DLD1 (cell line): Measurements from ENCODE around the gene RHBG.

Experiments
- in situ Hi-C: cut with HindIII; loops from 2 replicates; pipeline ENCODE4 v1.10.0; 2017; ENCODE audit warnings: low sequenced_read_pairs

RHBG gene

DNA sequence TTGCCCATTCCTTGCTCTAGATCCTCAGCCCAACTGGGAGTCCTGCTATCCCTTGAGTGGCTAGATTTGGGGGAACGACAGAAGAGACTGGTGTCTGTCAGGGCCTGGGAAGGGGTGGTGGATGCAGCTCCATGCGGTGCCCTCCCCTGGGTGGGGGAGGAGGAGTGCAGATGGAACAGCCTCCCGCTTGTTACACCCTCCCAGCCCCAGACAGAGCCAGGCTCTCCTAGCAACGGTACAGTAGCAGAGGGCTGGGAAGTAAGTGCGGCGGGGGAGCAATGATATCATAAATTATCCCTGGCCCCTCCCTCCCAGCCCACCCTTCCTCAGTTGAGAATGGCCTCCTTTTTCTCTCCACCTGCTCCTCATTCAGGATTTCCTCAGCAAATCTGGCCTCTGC lies 37.2 kb downstream of the RHBG start:
- in situ Hi-C loops = no loop called here

- in situ Hi-C loops = no loop called here
Measured at GRCh38 chr1:156407344-156407743, 38.3 kb downstream of the RHBG start.

- in situ Hi-C loops = no loop called here
Measured at GRCh38 chr1:156407760-156408159, 38.7 kb downstream of the RHBG start.

DNA sequence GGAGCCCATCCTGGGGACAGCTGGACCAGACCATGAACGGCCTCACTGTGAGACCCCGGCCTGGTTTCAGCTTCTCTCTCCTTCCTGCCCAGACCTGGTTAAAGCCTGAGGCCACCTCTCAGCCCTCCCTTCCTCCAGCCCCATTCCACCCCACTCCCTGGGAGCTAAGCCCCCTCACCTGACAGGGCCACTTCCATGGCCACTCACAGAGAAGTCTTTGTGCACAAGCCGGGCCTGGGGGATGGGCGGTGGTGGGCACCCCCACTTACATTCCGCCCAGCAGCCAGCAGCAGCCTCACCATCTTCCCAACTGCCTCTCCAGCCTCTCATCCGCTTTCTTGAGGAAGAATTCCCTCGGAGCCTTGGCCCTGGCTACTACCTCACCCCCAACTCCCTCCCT lies 40.4 kb downstream of the RHBG start:
- in situ Hi-C loops = no loop called here

- in situ Hi-C loops = no loop called here
Measured at GRCh38 chr1:156410238-156410637, 41.2 kb downstream of the RHBG start.

GRCh38 chr1:156410740-156411139 lies 41.7 kb downstream of the RHBG start:
- in situ Hi-C loops = no loop called here

DNA sequence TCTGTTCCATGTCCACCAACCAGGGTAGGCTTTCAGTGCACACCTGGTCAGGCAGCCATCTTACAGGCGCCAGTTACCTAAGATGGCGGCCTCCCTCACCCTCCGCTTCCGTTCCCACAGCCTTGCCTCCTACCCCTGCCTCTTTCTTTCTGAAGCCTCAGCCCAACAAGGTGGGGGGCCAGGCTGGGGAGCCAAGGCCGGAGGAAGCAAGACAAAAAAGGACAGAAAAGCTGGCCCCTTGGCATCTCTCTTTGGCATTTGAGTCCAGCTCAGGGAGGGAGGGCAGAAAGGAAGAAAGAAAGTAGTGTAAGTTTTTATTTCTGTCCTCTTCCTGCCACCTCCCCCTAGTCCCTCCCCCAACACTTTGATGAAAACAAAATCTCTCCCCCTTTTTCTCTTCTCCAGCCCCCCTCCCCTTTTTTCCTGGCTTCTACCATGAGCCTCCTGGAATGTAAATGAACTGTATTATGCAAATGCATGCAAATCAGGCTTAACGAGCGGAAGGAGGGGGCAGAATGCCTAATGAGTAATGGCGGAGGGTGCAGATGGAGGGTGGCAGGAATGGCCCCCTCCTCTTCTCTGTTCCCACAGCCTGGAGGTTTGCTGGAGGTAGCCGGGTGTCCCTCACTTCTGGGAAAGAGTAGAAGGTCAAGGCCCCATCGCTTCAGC lies 43.8 kb downstream of the RHBG start:
- in situ Hi-C loops = no loop called here

DNA sequence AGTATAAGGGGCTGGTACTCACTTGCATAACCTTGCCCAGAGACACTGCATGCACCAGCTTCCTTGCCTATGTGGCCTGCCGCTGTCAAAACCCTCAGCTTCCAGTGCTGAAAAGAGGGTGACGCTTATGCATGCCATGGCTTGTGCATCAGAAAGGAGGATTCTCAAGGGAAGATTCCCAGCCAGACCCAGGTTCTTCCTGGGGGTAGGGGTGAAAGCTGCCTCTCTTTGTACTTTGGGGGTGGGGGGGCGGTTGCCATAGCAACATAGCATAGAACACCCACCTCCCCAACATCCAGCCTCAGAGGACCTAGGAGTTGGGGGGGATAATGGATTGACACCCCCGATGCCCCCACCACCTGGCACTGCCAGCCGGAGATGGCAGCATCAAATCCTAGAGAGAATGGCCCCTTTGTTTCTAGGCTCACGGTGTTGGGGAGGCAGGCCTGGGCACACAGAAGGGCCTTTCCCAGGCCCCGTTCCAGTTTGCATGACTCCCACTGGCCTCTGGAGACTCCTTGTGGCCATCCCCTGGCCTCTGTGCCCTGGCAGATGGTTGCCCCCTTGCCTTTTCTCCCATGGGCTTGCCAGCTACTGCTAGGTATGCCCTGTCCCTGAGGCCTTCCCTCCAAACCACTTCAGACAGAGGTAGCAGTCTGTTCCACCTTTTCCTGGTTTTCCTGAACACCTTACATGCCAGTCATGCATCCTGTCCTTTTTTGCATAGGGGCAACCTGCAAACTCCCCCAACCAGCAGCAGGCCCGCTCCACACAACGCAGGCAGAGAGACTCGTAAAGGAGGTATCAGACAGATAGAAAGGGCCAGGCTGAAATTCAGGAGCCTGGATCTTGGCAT lies 44.6 kb downstream of the RHBG start:
- in situ Hi-C loops = no loop called here

GRCh38 chr1:156414461-156415064 lies 45.6 kb downstream of the RHBG start:
- in situ Hi-C loops = no loop called here

DNA sequence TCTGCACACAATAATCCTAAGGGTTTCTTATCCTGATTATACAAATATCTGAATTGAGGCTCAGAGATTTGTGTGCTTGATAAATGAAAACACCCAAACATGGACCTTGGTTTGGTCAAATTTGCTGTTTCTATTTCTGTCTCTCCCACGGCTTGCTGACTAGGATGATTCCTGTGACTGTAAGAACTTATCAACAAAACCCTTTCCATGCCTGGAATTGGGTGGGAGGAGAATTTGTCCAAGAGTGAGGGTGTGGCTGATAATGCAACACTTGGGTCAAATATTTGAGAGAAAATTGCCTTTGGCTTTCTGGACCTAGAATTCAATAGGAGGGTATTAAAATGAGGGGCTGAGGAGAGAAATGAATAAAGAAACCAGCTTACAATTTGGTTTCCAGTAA lies 48.0 kb downstream of the RHBG start:
- in situ Hi-C loops = no loop called here

DNA sequence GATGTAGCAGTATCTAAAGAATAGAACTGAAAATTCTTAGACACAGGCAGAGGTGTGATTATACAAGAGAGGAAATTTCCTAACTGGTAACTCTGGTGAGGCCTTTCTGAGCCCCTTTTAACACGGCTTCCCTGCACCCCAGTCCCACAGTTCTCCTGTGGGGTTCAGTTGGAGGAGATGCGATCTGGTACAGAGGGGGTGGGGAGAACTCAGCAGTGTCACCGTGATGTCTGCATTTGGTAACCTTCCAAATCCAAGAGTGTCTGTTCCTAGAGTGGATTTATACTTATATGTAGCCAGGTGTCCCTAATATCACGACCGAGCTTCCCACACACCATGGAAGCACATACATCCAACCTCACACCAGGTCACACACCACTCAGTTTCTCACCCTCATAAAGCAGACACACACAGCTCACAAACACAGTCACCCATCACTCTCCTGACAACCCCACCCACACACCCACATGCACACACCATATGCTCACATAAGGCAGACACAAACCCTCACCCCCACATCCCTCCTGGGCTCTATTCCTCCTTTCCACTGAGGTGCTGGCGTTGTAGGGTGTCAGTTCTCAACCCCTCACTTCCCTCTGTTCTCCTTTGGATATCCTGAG lies 48.5 kb downstream of the RHBG start:
- in situ Hi-C loops = no loop called here

DNA sequence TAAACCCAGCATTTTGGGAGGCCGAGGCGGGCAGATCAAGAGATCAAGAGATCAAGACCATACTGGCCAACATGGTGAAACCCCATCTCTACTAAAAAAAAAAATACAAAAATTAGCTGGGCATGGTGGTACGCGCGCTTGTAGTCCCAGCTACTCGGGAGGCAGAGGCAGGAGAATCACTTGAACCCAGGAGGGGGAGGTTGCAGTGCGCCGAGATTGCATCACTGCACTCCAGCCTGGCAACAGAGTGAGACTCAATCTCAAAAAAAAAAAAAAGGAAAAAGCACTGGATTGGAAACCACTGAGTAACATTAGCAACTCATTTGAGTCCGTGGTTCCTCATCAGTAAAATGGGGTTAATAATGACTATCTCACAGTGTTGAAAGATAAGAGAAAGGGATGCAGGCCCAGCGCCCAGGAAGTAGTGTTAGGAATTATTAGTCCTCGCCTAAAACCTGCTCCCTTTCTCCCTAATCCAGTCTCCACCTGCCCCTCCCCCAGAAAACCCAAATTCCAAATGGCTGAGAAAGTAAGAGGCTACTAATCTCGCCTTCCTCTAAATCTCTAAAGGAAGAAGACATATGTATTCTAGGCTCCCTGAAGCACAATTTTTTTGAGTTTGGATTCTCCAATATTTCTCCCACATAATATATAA lies 49.5 kb downstream of the RHBG start:
- in situ Hi-C loops = no loop called here

DNA sequence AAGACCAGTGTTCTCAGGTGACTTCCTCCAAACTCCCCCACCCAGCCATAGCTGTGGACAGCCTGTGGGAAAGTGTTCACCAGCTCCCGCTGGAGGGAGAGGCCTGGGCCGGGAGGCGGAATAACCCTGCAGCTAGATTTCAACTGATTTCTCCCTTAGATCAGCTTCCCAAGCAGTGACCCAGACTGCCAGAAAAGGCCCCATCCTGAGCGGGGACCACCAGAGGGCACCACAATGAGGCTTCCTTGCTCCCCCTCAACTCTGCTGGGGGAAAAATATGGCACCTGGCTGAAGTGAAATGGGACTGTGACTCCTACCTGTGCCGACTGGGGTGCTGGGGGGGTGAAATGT lies 50.8 kb downstream of the RHBG start:
- in situ Hi-C loops = no loop called here

DNA sequence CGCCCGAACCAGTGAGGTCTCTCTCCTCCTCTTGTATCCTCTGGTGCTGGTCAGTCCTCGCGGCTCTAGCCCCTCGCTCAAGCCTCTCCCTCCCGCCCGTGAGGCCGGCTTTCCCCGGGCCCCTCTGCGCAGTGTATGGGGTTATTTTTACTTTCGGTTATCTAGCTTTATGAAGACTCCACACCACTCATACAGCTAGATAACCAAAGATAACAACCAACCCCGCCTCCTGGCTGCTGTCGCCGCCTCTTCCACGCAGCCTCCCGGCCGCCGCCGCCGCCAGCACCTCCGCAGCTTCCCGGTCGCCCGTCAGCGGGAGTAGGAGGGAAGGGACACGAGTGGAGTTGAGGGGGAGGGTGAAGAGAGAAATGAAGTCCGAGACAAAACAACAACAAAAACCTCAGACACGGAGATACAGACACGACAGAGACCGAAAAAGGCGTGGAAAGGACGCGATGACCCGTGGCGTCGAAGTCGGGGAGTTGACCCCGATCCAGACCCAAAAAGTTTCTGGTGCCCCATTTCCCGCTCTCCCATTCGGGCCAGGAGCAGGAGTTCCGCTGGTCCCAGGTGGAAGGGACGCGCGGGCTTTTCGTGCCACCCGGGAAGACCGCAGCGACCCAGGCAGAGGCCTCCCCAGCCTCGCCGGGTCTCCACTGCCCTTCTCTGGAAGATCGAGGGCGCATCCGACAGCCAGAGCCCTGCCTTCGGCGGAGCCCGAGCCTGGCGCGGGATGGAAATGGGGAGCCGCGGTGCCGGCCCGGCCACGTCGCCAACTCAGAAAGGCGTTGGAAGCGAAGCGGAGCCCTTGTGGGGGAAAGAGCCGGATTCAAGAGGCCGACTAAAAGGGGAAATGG lies 51.4 kb downstream of the RHBG start:
- in situ Hi-C loops = no loop called here

DNA sequence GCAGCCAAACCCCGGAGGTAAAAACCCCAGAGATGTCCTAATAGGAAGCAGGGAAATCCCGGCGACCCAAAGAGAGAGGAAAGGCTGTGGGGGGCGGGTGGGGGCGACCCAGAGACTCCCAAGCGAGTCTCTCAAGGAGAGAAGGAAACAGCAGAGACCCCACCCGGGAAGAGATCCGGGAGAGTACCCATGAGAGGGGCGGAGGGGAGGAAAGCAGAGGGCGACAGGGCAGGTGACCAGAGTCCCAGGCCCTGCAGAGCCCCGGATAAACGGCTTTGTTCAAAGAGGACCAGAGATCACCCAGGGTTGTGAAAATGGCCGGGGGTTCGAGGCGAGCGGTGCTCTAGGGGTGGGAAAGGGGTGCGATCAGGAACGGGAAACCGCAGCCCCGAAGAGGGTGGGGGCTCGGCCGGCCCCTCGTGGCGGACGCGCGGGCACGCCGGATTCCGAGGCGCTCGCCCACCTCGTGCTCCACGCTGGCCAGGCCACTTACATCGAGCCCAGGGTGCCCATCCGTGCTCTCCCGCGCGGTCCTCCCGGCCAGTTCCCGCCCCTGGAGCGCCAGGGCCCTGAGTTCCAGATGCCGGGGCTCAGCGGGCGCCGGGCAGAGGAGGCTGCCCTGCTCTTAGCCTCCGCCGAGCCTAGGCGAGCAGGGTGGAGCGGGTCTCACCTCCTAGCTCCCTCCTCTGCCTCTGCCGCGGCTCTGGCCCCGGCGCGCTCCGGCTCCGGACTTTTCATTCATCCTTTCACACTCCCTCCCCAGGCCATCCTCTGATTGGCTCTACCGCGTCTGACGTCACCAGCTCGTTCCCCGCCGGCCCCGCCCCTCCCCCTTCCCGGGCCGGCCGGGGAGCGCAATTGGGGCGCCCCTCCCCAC lies 52.3 kb downstream of the RHBG start:
- in situ Hi-C loops = no loop called here

- in situ Hi-C loops = no loop called here
Measured at GRCh38 chr1:156421939-156422601, 53.1 kb downstream of the RHBG start.

GRCh38 chr1:156422602-156423091 lies 53.6 kb downstream of the RHBG start:
- in situ Hi-C loops = no loop called here
